Loucy (cell line): ENCODE results near the gene LRRC1.

Experiments
- H2AFZ ChIP-seq: fragments of 200-600 bp; sonication (generic); 2 replicates; pipeline ENCODE4 v1.6.0; 2016; ENCODE audit warnings: antibody characterized with exemption, mild to moderate bottlenecking, low read length, moderate library complexity
- H3F3A ChIP-seq: fragments of 200-600 bp; 2 replicates; pipeline ENCODE4 v1.6.0; 2016; ENCODE audit warnings: antibody characterized with exemption, low read depth, mild to moderate bottlenecking
- H3K27me3 ChIP-seq: fragments of 200-600 bp; sonication (generic); 2 replicates; pipeline ENCODE4 v1.6.1; 2014; ENCODE audit warnings: low read length, mild to moderate bottlenecking; ENCODE audit not compliant: insufficient read depth, poor library complexity, severe bottlenecking
- H3K36me3 ChIP-seq: fragments of 200-600 bp; sonication (generic); 2 replicates; pipeline ENCODE4 v1.6.1; 2016; ENCODE audit warnings: low read length; ENCODE audit not compliant: insufficient read depth
- H3K4me1 ChIP-seq: fragments of 200-600 bp; sonication (generic); 2 replicates; pipeline ENCODE4 v1.5.1; 2014; ENCODE audit warnings: low read length, mild to moderate bottlenecking; ENCODE audit not compliant: insufficient read depth, poor library complexity, severe bottlenecking
- H3K4me2 ChIP-seq: fragments of 200-600 bp; sonication (generic); 2 replicates; pipeline ENCODE4 v1.6.0; 2014; ENCODE audit warnings: antibody characterized with exemption, low read length, low read depth, mild to moderate bottlenecking; ENCODE audit not compliant: poor library complexity, severe bottlenecking
- H3K4me3 ChIP-seq: fragments of 200-600 bp; sonication (generic); 2 replicates; pipeline ENCODE4 v1.5.1; 2014; ENCODE audit warnings: low read length, mild to moderate bottlenecking, mixed read lengths; ENCODE audit not compliant: poor library complexity, severe bottlenecking
- H3K79me2 ChIP-seq: fragments of 200-600 bp; sonication (generic); 2 replicates; pipeline ENCODE4 v1.6.1; 2014; ENCODE audit warnings: low read length; ENCODE audit not compliant: insufficient read depth
- H3K9ac ChIP-seq: fragments of 200-600 bp; sonication (generic); 2 replicates; pipeline ENCODE4 v1.6.0; 2014; ENCODE audit warnings: mild to moderate bottlenecking, low read depth, low read length, moderate library complexity; ENCODE audit not compliant: poor library complexity, severe bottlenecking
- H3K9me2 ChIP-seq: fragments of 200-600 bp; sonication (generic); replicated peaks from 2 replicates; pipeline ENCODE4 v1.6.1; 2016; ENCODE audit warnings: low read depth, low read length, mixed read lengths
- H3K9me3 ChIP-seq: fragments of 200-600 bp; sonication (generic); 2 replicates; pipeline ENCODE4 v1.6.1; 2014; ENCODE audit warnings: mild to moderate bottlenecking, antibody characterized with exemption, low read length, low read depth; ENCODE audit not compliant: insufficient read depth
- H4K20me1 ChIP-seq: fragments of 200-600 bp; sonication (generic); 2 replicates; pipeline ENCODE4 v1.6.0; 2014; ENCODE audit warnings: antibody characterized with exemption, low read length, mild to moderate bottlenecking; ENCODE audit not compliant: insufficient read depth, poor library complexity, severe bottlenecking
- CTCF ChIP-seq: fragments of 200-600 bp; sonication (generic); conservative IDR thresholded peaks from 2 replicates; pipeline ENCODE4 v1.5.1; 2014; ENCODE audit warnings: mild to moderate bottlenecking, antibody characterized with exemption, low read length
- EZH2phosphoT487 ChIP-seq: fragments of 200-600 bp; IDR thresholded peaks from 2 replicates; pipeline ENCODE4 v1.6.1; 2018; ENCODE audit warnings: antibody characterized with exemption, mild to moderate bottlenecking, moderate library complexity, borderline replicate concordance

The LRRC1 gene

GRCh38 chr6:53917464-53917842 is 122.6 kb downstream of the LRRC1 start:
- no peak overlapping the region for H3K4me2 ChIP-seq
- H3K4me3 ChIP-seq = no peak overlapping the region
- H2AFZ ChIP-seq = no peak overlapping the region
- no peaks in the 10 kb centered on the region for H3K79me2 ChIP-seq
- no peaks in the 10 kb centered on the region for H3F3A ChIP-seq
- H3K9me3 ChIP-seq = no peaks in the 10 kb centered on the region
- H3K4me1 ChIP-seq = no peaks in the 10 kb centered on the region
- TF ChIP-seq EZH2phosphoT487 (no peak), CTCF (no peak)
- no peaks in the 10 kb centered on the region for H4K20me1 ChIP-seq
- H3K9ac ChIP-seq = no peak overlapping the region
- H3K36me3 ChIP-seq = peaks cover 28% of the 10 kb centered on the region
- H3K27me3 ChIP-seq = no peaks in the 10 kb centered on the region
- H3K9me2 ChIP-seq = no peaks in the 10 kb centered on the region

- Histone ChIP-seq H4K20me1 (no peaks in the 10 kb centered on the region), H3K36me3 (peaks cover 27% of the 10 kb centered on the region), H3F3A (no peaks in the 10 kb centered on the region), H3K27me3 (no peaks in the 10 kb centered on the region), H2AFZ (no peak overlapping the region), H3K4me3 (no peak overlapping the region), H3K79me2 (no peaks in the 10 kb centered on the region), H3K4me1 (no peaks in the 10 kb centered on the region), H3K9me2 (no peaks in the 10 kb centered on the region), H3K4me2 (no peak overlapping the region), H3K9me3 (no peaks in the 10 kb centered on the region), H3K9ac (no peak overlapping the region)
- no peak for TF ChIP-seq EZH2phosphoT487
- TF ChIP-seq CTCF = no peak
Measured at GRCh38 chr6:53918854-53919510, 124.2 kb downstream of the LRRC1 start.

GRCh38 chr6:53919881-53920360 is 125.1 kb downstream of the LRRC1 start:
- H3K4me2 ChIP-seq = no peak overlapping the region
- no peaks in the 10 kb centered on the region for H3K9me3 ChIP-seq
- H4K20me1 ChIP-seq = no peaks in the 10 kb centered on the region
- peaks cover 21% of the 10 kb centered on the region for H3K36me3 ChIP-seq
- no peaks in the 10 kb centered on the region for H3K9me2 ChIP-seq
- H3K27me3 ChIP-seq = no peaks in the 10 kb centered on the region
- H3K79me2 ChIP-seq = no peaks in the 10 kb centered on the region
- H2AFZ ChIP-seq = no peak overlapping the region
- no peaks in the 10 kb centered on the region for H3K4me1 ChIP-seq
- H3K9ac ChIP-seq = no peak overlapping the region
- H3K4me3 ChIP-seq = no peak overlapping the region
- H3F3A ChIP-seq = no peaks in the 10 kb centered on the region
- no peak for TF ChIP-seq CTCF
- no peak for TF ChIP-seq EZH2phosphoT487
